Tibial nerve (tissue), 4 donors: ENCODE results near the gene RAP1A. TPM values are rescaled to one million over a fixed set of nuclear protein-coding genes. Genes with fewer than 3 reads are reported as not detected.

Experiments used
- DNase-seq, 2 donors: peaks; one replicate each; pipeline ENCODE4 v3.0.0-alpha.2; 2019; ENCODE audit warnings: low spot score in 2 of 2
- H3K27ac ChIP-seq, 4 donors: fragments of 200-600 bp; sonication (generic) in 3 of 4; one replicate each; pipeline ENCODE4 v1.5.1; 2017 to 2019; ENCODE audit warnings: mild to moderate bottlenecking in 1 of 4
- H3K27me3 ChIP-seq, 2 donors: fragments of 200-600 bp; sonication (generic) in 1 of 2; one replicate each; pipeline versions ENCODE4 v1.5.1 to v1.6.0; 2017 to 2019
- H3K36me3 ChIP-seq, 3 donors: fragments of 200-600 bp; sonication (generic); one replicate each; pipeline ENCODE4 v1.5.1; 2018 to 2019
- H3K4me1 ChIP-seq, 4 donors: fragments of 200-600 bp; sonication (generic) in 3 of 4; one replicate each; pipeline ENCODE4 v1.5.1; 2017 to 2019
- H3K4me3 ChIP-seq, 4 donors: fragments of 200-600 bp; sonication (generic) in 3 of 4; one replicate each; pipeline ENCODE4 v1.5.1; 2017 to 2019; ENCODE audit warnings: mild to moderate bottlenecking in 1 of 4, moderate library complexity in 1 of 4
- H3K9me3 ChIP-seq, 4 donors: fragments of 200-600 bp; sonication (generic) in 3 of 4; one replicate each; pipeline ENCODE4 v1.5.1; 2017 to 2019
- CTCF ChIP-seq, 5 experiments: fragments of 200-600 bp in 3 of 5; fragments of 450-650 bp in 2 of 5; sonication (generic) in 3 of 5; IDR thresholded peaks; one replicate each; pipeline ENCODE4 v1.5.1; 2016 to 2019; ENCODE audit warnings: antibody characterized with exemption in 5 of 5, mild to moderate bottlenecking in 3 of 5, moderate library complexity in 2 of 5
- EP300 ChIP-seq, 2 donors: sonication (generic); formaldehyde crosslinking; IDR thresholded peaks; one replicate each; pipeline ENCODE4 v1.6.1; 2017; ENCODE audit warnings: antibody characterized with exemption in 2 of 2, mild to moderate bottlenecking in 1 of 2
- POLR2A ChIP-seq, 2 donors: fragments of 450-650 bp; IDR thresholded peaks; one replicate each; pipeline ENCODE4 v1.6.1; 2017; ENCODE audit warnings: antibody characterized with exemption in 2 of 2, mild to moderate bottlenecking in 2 of 2, moderate library complexity in 2 of 2
- WGBS, 2 donors: methylation state at CpG; one replicate each; pipeline ENCODE4 v1.1.5; 2018; 5-methylcytosine and 5-hydroxymethylcytosine counted together
- total RNA-seq, 4 donors: library from RNA; depleted of rRNA; stranded (reverse); fragments of >200 nt; gene quantifications; one replicate each; pipeline ENCODE4 v1.1.0, GENCODE V29; 2016

The RAP1A gene
- total RNA-seq, 4 donors from 2014 or later = 45.5 to 48.7 (median 46.8) TPM

GRCh38 chr1:111690306-111690617 is 70.7 kb downstream of the RAP1A start:
- H3K27ac ChIP-seq = peak overlapping the region in 1 of 4 donors; percentile 42
- peaks cover 0 to 22% (median 8%) of the 10 kb centered on the region in 4 donors for H3K4me1 ChIP-seq
- H3K4me3 ChIP-seq = no peak overlapping the region
- peaks cover 0 to 41% (median 0%) of the 10 kb centered on the region in 3 donors for H3K36me3 ChIP-seq
- no peaks in the 10 kb centered on the region for H3K27me3 ChIP-seq
- DNase-seq = peak in 1 of 2 donors; percentile 43
- peaks cover 0 to 24% (median under 1%) of the 10 kb centered on the region in 4 donors for H3K9me3 ChIP-seq
- no peak for TF ChIP-seq POLR2A (IDR thresholded peaks at IDR 0.05)
- TF ChIP-seq EP300 (IDR thresholded peaks at IDR 0.05) = no peak
- TF ChIP-seq CTCF (IDR thresholded peaks at IDR 0.05) = no peak

DNA sequence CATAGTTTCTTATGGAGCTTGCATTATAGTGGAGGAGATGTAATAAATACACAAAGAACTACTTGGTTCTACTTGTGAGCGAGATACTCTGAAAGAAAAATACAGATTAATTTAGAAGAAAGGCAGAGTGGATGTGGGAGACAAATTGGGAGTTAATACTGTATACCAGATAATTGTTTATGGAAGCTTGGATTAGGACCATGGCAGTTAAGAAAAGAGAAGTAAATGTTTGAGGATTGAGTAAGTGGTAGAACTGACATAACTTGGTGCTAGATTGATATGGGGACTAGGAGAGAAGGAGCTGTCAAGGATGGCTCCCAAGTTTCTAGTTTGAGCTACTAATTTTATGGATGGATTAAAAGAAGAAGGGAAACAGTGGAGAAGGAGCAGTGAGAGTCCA is 72.3 kb downstream of the RAP1A start:
- H3K27ac ChIP-seq = no peak overlapping the region
- no peak overlapping the region for H3K4me3 ChIP-seq
- H3K36me3 ChIP-seq = peaks cover 0 to 52% (median 0%) of the 10 kb centered on the region in 3 donors
- no peaks in the 10 kb centered on the region for H3K27me3 ChIP-seq
- WGBS, 2 donors = 55% methylated on average over 1 of the region's 1 CpG
- peaks cover 0 to 15% (median 0%) of the 10 kb centered on the region in 4 donors for H3K9me3 ChIP-seq
- peaks cover 3 to 29% (median 8%) of the 10 kb centered on the region in 4 donors for H3K4me1 ChIP-seq
- no peak for TF ChIP-seq EP300 (IDR thresholded peaks at IDR 0.05)
- TF ChIP-seq CTCF (IDR thresholded peaks at IDR 0.05) = no peak
- TF ChIP-seq POLR2A (IDR thresholded peaks at IDR 0.05) = no peak
- no peak for DNase-seq

- peaks cover 0 to 88% (median 0%) of the 10 kb centered on the region in 3 donors for H3K36me3 ChIP-seq
- TF ChIP-seq EP300 (IDR thresholded peaks at IDR 0.05) (no peak), POLR2A (IDR thresholded peaks at IDR 0.05) (no peak), CTCF (IDR thresholded peaks at IDR 0.05) (no peak)
- H3K27ac ChIP-seq = no peak overlapping the region
- H3K27me3 ChIP-seq = no peaks in the 10 kb centered on the region
- H3K9me3 ChIP-seq = no peaks in the 10 kb centered on the region
- no peak overlapping the region for H3K4me3 ChIP-seq
- H3K4me1 ChIP-seq = peaks cover under 1 to 18% (median 2%) of the 10 kb centered on the region in 4 donors
- 83 to 86% methylated on average over 1 of the region's 1 CpG for WGBS, 2 donors
- no peak for DNase-seq
Observed at GRCh38 chr1:111695801-111696200, 76.2 kb downstream of the RAP1A start.

GRCh38 chr1:111696330-111696729 is 76.7 kb downstream of the RAP1A start:
- Histone ChIP-seq H3K27me3 (no peaks in the 10 kb centered on the region), H3K36me3 (peaks cover 0 to 90% (median 0%) of the 10 kb centered on the region in 3 donors), H3K4me3 (no peak overlapping the region), H3K4me1 (peaks cover 0 to 13% (median 1%) of the 10 kb centered on the region in 4 donors), H3K27ac (no peak overlapping the region), H3K9me3 (no peaks in the 10 kb centered on the region)
- TF ChIP-seq EP300 (IDR thresholded peaks at IDR 0.05) = no peak
- TF ChIP-seq CTCF (IDR thresholded peaks at IDR 0.05) = no peak
- no peak for TF ChIP-seq POLR2A (IDR thresholded peaks at IDR 0.05)
- DNase-seq = no peak

DNA sequence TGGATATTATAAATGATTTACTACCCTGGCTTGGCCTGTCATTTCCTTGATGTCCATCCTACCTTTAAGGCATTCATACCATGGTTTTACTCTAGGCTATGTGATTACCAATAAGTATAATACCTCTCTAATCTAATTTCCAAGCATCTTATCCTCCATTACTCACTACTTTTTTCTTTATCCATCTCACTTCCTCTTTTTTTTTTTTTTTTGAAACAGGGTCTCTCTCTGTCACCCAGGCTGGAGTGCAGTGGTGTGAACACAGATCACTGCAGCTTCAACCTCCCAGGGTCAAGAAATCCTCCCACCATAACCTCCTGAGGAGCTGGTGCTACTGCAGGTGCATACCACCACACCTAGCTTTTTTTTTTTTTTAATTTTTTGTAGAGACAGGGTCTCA is 79.7 kb downstream of the RAP1A start:
- peaks cover 0 to 7% (median 1%) of the 10 kb centered on the region in 4 donors for H3K4me1 ChIP-seq
- no peaks in the 10 kb centered on the region for H3K9me3 ChIP-seq
- no peak overlapping the region for H3K27ac ChIP-seq
- peaks cover 0 to 84% (median 0%) of the 10 kb centered on the region in 3 donors for H3K36me3 ChIP-seq
- TF ChIP-seq CTCF (IDR thresholded peaks at IDR 0.05) = no peak
- TF ChIP-seq EP300 (IDR thresholded peaks at IDR 0.05) = no peak
- no peak for TF ChIP-seq POLR2A (IDR thresholded peaks at IDR 0.05)
- H3K4me3 ChIP-seq = no peak overlapping the region
- no peak for DNase-seq
- no peaks in the 10 kb centered on the region for H3K27me3 ChIP-seq
